GM19395 (cell line): ENCODE data around the gene KRTAP12-1.

Source experiments
- ATAC-seq: cut with Tn5 transposase; IDR thresholded peaks from one replicate; pipeline ENCODE4 v1.9.1; 2021; ENCODE audit warnings: mild to moderate bottlenecking, moderate library complexity; ENCODE audit not compliant: unreplicated experiment

Gene KRTAP12-1

GRCh38 chr21:44711327-44712202 is 29.6 kb upstream of the KRTAP12-1 start, which contains the start of gene TSPEAR:
TSS of gene TSPEAR (minus strand) at chr21:44711572. CDS start at chr21:44711514, 58 bp downstream.
- no peak for ATAC-seq

GRCh38 chr21:44710756-44711326 is 28.9 kb upstream of the KRTAP12-1 start:
- ATAC-seq: no peak

DNA sequence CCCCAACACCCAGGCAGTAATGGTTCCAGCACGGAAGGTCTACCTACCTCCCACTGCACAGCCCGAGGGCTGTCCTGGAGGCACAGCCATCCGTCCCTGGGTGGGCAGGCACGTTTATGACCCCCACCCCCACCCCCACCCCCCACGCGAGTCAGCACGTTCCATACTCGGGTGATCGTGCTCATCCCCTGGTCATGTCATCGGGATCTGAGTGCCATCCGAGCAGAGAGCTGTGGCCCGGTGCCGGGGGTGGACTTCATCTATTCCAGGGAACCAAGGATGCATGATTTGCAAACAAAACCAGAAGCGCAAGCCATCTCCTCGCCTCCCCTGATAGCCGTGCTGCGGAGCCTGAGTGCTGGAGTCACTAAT is 28.3 kb upstream of the KRTAP12-1 start:
- ATAC-seq: no peak

DNA sequence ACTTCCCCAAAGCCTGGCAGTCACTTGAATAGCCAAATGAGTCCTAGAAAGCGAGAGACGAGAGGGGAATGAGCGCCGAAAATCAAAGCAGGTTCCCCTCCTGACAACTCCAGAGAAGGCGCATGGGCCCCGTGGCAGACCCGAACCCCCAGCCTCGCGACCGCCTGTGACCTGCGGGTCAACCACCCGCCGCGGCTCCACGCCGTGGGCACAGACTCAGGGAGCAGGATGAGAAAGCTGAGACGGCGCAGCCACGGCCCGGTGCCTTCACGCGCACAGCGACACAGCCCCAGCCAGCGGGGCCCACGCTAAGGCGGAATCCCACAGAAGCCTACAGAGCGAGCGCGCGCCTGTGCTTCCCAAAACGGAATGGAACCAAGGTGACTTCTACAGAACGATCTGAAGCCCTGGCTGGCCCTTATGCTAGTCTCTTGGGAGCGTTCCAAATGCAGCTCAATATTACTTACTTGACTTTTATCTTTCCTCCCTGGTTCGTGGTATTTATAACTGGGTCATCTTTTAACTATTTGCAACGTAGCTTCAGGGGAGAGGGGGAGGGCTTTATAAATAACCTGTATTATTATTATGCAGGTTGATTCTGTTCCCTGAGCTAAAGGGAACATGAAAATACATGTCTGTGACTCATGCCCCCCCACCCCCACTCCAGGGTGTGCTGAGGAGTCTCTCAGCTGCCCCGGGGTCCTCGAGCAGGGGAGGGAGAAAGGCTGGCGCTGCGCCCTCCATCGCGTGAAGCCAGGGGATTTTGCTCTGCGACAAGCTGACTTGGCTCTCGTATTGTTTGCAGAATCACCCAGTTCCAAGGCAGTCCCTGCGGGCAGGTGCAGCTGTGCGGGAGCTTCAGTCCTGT is 27.7 kb upstream of the KRTAP12-1 start:
- no peak for ATAC-seq

DNA sequence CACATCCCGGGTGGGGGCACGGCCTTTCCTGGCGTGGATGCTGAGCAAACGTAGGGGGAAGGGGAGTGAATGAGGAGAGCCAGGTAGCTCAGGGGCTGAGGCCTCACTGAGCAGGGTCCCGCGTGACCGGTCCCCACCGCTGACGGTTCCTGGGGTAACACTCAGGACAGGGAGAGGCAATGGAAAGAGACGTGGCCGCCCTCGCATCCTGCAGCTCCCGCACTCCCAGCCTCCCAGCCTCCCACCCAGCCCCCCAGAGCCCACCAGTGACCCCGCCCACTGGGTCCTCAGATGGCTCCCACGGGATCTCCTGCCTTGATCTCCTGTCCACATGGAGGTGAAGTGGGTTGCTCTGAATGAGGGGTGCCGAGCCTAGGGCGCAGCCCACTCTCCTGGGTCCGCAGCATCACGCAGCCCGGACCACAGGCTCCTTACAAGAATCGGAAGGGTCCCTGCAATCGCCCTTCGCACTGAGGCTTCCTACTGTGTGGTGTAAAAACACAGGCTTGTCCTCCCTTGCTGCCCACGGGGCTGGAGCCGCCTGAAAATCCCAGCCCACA is 27.0 kb upstream of the KRTAP12-1 start:
- ATAC-seq: no peak

DNA sequence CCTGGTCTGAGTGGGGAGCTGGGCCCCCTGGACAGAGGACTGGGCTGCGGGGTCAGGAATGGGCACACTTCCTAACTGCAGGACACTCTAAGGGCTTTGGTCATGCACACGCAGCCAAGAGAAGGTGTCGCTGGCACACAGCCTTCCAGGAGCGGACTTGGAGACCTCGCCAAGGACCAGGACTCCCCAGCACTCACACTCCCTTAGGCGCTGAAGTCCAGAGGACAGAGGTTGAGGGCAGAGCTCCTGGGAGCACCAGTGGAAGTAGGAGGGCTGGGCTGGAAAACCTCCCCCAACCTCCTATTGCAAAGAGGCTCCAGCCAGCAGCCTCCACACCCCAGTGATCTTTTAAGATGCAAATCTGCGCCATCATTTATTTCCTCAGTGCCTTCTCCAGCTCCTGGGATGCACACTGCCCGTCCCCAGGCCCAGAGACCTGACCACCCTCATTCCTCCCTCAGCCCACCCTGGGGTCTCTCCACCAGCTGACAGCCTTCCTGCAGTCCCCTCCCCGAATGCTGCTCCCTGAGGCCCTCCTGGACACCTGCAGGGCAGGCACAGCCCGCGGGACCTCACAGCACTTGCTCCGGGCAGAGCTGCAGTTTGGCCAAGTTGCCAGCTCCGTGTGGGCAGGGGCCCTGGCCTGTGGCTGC is 26.4 kb upstream of the KRTAP12-1 start:
- no peak for ATAC-seq

GRCh38 chr21:44706706-44707581 is 25.0 kb upstream of the KRTAP12-1 start:
- ATAC-seq: no peak

DNA sequence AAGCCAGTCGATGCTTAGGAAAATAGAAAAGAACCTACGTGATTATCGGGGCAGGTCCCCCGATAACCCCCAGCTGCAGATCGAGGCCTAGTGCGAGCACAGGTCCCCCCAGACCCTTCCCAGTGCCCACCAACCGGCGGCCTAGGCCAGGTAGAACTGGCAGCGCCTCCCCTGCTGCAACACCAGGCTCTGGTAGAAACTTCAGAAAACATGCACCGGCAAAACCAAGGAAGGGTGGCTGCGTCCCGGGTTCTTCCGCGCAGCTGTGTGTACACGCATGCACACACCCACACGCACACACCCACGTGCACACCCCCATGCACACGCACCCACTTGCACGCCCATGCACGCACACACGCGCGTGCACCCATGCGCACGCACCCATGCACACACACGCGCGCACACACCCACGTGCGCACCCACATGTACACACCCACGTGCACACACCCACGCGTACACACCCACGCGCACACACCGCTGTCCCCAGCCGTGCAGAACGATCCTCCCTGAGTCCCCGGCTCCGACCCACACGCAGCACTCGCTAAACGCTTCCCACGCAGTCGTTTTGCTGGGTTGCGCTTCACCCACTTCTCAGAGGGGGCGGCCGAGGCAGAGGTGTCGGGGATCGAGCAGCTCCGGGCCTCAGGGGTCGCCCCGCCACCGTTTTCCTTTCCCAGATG is 24.2 kb upstream of the KRTAP12-1 start:
- no peak for ATAC-seq

GRCh38 chr21:44704636-44705001 is 22.7 kb upstream of the KRTAP12-1 start:
- ATAC-seq: no peak

GRCh38 chr21:44703731-44704635 is 22.0 kb upstream of the KRTAP12-1 start:
- no peak for ATAC-seq

DNA sequence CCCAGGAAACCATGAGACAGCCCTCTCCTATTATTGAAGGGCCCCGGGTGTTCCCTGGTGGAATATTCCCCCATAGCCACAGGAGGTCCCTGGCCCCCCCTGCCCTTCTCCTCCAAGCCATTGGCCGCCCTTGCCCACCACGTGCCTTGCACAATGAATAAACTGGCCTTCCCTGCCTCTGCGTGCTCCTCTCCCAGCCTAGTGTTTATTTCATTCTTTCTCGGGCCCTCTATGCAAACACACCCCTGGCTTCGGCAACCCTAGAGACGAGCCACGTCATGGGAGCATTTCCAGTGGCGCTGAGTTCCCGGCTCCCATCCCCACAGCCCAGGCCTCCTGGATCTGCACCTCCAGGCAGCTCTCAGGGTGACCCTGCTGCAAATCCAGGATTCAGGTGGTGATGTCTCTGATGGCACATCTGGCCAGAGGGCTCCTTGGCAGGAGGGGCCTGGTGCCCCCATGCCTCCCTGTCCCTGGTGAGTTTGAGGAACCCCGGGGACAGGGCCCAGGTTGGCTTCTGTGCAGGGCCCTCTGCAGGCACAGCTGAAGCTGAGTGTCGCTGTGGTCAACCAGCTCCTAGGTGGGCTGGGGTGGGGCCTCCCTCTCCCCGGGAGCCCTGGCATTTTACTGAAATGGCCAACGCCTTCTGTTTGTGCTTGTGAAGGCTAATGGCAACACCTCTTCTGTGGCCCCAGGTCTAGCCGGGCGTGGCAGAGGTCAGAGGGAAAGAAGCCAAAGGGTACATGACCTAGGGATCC is 21.2 kb upstream of the KRTAP12-1 start:
- ATAC-seq: no peak

GRCh38 chr21:44702111-44702972 is 20.4 kb upstream of the KRTAP12-1 start:
- no peak for ATAC-seq

DNA sequence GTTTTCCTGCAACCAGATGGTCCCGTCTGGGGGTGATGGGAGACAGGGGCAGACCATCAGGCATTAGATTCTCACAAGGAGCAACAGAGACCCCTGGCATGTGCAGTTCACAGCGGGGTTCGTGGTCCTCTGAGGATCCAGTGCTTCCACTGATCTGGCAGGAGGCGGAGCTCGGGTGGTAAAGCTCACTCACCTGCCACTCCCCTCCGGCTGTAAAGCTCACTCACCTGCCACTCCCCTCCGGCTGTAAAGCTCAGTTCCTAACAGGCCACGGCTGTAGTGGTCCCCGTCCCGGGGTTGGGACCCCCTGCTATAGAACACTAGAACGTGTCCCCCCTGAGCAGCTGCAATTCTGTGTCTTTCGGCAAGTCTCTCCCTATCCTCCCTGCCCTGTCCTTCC is 19.6 kb upstream of the KRTAP12-1 start:
- ATAC-seq: no peak

DNA sequence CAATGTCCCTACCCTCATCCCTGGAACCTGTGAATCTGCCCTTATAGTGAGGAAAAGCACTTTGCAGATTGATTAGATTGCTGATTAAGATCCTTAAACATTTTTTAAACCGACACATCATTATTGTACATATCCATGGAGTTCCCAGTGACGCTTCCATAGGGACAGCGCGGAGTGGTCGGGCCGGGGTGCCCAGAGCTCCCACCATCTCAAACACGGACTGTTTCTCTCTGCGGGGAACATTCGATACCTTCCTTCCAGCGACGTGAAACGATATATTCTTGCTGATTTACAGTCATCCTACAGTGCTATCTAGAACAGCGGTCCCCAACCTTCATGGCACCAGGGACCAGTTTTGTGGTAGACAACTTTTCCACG is 19.0 kb upstream of the KRTAP12-1 start:
- ATAC-seq: no peak

GRCh38 chr21:44700101-44701022 is 18.4 kb upstream of the KRTAP12-1 start:
- ATAC-seq: no peak
